Duodenal mucosa (tissue), 2 donors: ENCODE results near the gene CDON.

ENCODE experiments used
- H3K27ac ChIP-seq: one replicate; pipeline ENCODE4 v1.7.0; 2013; ENCODE audit warnings: low read depth, low read length
- H3K27me3 ChIP-seq, 2 donors: one replicate each; pipeline ENCODE4 v1.7.0; 2013; ENCODE audit warnings: low read length in 2 of 2, control low read depth in 1 of 2; ENCODE audit not compliant: insufficient read depth in 2 of 2, control insufficient read depth in 1 of 2
- H3K36me3 ChIP-seq, 2 donors: one replicate each; pipeline ENCODE4 v1.7.0; 2013; ENCODE audit warnings: low read length in 2 of 2, control low read depth in 1 of 2; ENCODE audit not compliant: insufficient read depth in 2 of 2, control insufficient read depth in 1 of 2
- H3K4me1 ChIP-seq, 2 donors: one replicate each; pipeline ENCODE4 v1.7.0; 2013; ENCODE audit warnings: low read length in 2 of 2, control low read depth in 1 of 2; ENCODE audit not compliant: insufficient read depth in 2 of 2, control insufficient read depth in 1 of 2
- H3K4me3 ChIP-seq, 2 donors: one replicate each; pipeline ENCODE4 v1.7.0; 2013; ENCODE audit warnings: low read length in 2 of 2, low read depth in 1 of 2
- H3K9ac ChIP-seq, 2 donors: one replicate each; pipeline ENCODE4 v1.7.0; 2013; ENCODE audit warnings: low read length in 2 of 2, low read depth in 1 of 2
- H3K9me3 ChIP-seq, 2 donors: one replicate each; pipeline ENCODE4 v1.7.0; 2013; ENCODE audit warnings: low read length in 2 of 2, control low read depth in 1 of 2; ENCODE audit not compliant: control insufficient read depth in 1 of 2

The CDON gene

GRCh38 chr11:125978181-125978716, 84.4 kb downstream of the CDON start:
- H3K4me3 ChIP-seq, result no peak overlapping the region
- H3K27ac ChIP-seq, result no peak overlapping the region
- no peaks in the 10 kb centered on the region for H3K27me3 ChIP-seq
- no peaks in the 10 kb centered on the region for H3K4me1 ChIP-seq
- no peak overlapping the region for H3K9ac ChIP-seq
- H3K9me3 ChIP-seq, result no peaks in the 10 kb centered on the region
- no peaks in the 10 kb centered on the region for H3K36me3 ChIP-seq

GRCh38 chr11:125977333-125977732, 85.3 kb downstream of the CDON start:
- H3K9me3 ChIP-seq, result no peaks in the 10 kb centered on the region

GRCh38 chr11:125976156-125976555, 86.5 kb downstream of the CDON start:
- Histone ChIP-seq H3K4me1 (no peaks in the 10 kb centered on the region), H3K4me3 (no peak overlapping the region), H3K9me3 (no peaks in the 10 kb centered on the region), H3K9ac (no peak overlapping the region), H3K27me3 (no peaks in the 10 kb centered on the region), H3K27ac (no peak overlapping the region), H3K36me3 (no peaks in the 10 kb centered on the region)

More at GRCh38 chr11:125977333-125977732, 85.3 kb downstream of the CDON start:
- H3K36me3 ChIP-seq, result no peaks in the 10 kb centered on the region
- no peaks in the 10 kb centered on the region for H3K27me3 ChIP-seq
- no peak overlapping the region for H3K4me3 ChIP-seq
- H3K4me1 ChIP-seq, result no peaks in the 10 kb centered on the region
- H3K9ac ChIP-seq, result no peak overlapping the region
- H3K27ac ChIP-seq, result no peak overlapping the region

GRCh38 chr11:125975634-125976033, 87.0 kb downstream of the CDON start:
- Histone ChIP-seq H3K9ac (no peak overlapping the region), H3K36me3 (no peaks in the 10 kb centered on the region), H3K27ac (no peak overlapping the region), H3K27me3 (no peaks in the 10 kb centered on the region), H3K4me1 (no peaks in the 10 kb centered on the region), H3K9me3 (no peaks in the 10 kb centered on the region), H3K4me3 (no peak overlapping the region)

- Histone ChIP-seq H3K4me1 (no peaks in the 10 kb centered on the region), H3K9ac (no peak overlapping the region), H3K27ac (no peak overlapping the region), H3K27me3 (no peaks in the 10 kb centered on the region), H3K9me3 (no peaks in the 10 kb centered on the region), H3K4me3 (no peak overlapping the region), H3K36me3 (no peaks in the 10 kb centered on the region)
Measured at GRCh38 chr11:125974284-125974683, 88.4 kb downstream of the CDON start.

GRCh38 chr11:125971618-125972017, 91.0 kb downstream of the CDON start:
- Histone ChIP-seq H3K9ac (no peak overlapping the region), H3K4me3 (no peak overlapping the region), H3K9me3 (no peaks in the 10 kb centered on the region), H3K4me1 (peaks cover 3 to 12% of the 10 kb centered on the region in 2 donors), H3K27me3 (no peaks in the 10 kb centered on the region), H3K36me3 (no peaks in the 10 kb centered on the region), H3K27ac (no peak overlapping the region)

- Histone ChIP-seq H3K27ac (no peak overlapping the region), H3K27me3 (no peaks in the 10 kb centered on the region), H3K4me3 (peak overlapping the region in 1 of 2 donors; percentile 27), H3K9me3 (no peaks in the 10 kb centered on the region), H3K36me3 (no peaks in the 10 kb centered on the region), H3K4me1 (peaks cover 6 to 12% of the 10 kb centered on the region in 2 donors), H3K9ac (no peak overlapping the region)
Measured at GRCh38 chr11:125968354-125968753, 94.3 kb downstream of the CDON start.

GRCh38 chr11:125967515-125967914, 95.2 kb downstream of the CDON start:
- H3K27me3 ChIP-seq, result no peaks in the 10 kb centered on the region
- no peak overlapping the region for H3K9ac ChIP-seq
- no peaks in the 10 kb centered on the region for H3K36me3 ChIP-seq
- peaks cover 6 to 12% of the 10 kb centered on the region in 2 donors for H3K4me1 ChIP-seq
- no peak overlapping the region for H3K27ac ChIP-seq
- no peak overlapping the region for H3K4me3 ChIP-seq
- peaks cover 0 to 2% of the 10 kb centered on the region in 2 donors for H3K9me3 ChIP-seq

GRCh38 chr11:125960771-125961170, 101.9 kb downstream of the CDON start:
- no peak overlapping the region for H3K4me3 ChIP-seq
- H3K36me3 ChIP-seq, result peaks cover 0 to 2% of the 10 kb centered on the region in 2 donors
- no peaks in the 10 kb centered on the region for H3K27me3 ChIP-seq
- no peak overlapping the region for H3K9ac ChIP-seq
- no peak overlapping the region for H3K27ac ChIP-seq
- peaks cover 0 to 3% of the 10 kb centered on the region in 2 donors for H3K4me1 ChIP-seq
- peaks cover 0 to 2% of the 10 kb centered on the region in 2 donors for H3K9me3 ChIP-seq

- no peak overlapping the region for H3K9ac ChIP-seq
- H3K9me3 ChIP-seq, result peaks cover 0 to 2% of the 10 kb centered on the region in 2 donors
- peaks cover 0 to 3% of the 10 kb centered on the region in 2 donors for H3K4me1 ChIP-seq
- H3K36me3 ChIP-seq, result peaks cover 0 to 2% of the 10 kb centered on the region in 2 donors
- H3K27ac ChIP-seq, result no peak overlapping the region
- no peaks in the 10 kb centered on the region for H3K27me3 ChIP-seq
- H3K4me3 ChIP-seq, result no peak overlapping the region
Measured at GRCh38 chr11:125959931-125960330, 102.7 kb downstream of the CDON start.
